ENCODE measurements around the gene TYROBP.
"Not testable (repeated sequence)": the region's sequence is repeated elsewhere in the genome, so short reads cannot be mapped to it uniquely, and the experiment has no call there.

The TYROBP gene

GRCh38 chr19:35898499-35898809 lies 9.6 kb downstream of the TYROBP start:
- DNase-seq, result no peak

- no peak for DNase-seq
Measured at GRCh38 chr19:35897706-35898451, 10.2 kb downstream of the TYROBP start.

- DNase-seq, result no peak
Measured at GRCh38 chr19:35896643-35897040, 11.5 kb downstream of the TYROBP start.

- DNase-seq, result no peak
Measured at GRCh38 chr19:35895911-35896642, 12.0 kb downstream of the TYROBP start.

- DNase-seq, result no peak
Measured at GRCh38 chr19:35894342-35894741, 13.8 kb downstream of the TYROBP start.

- not testable (repeated sequence) for DNase-seq
Measured at GRCh38 chr19:35891819-35892218, 16.3 kb downstream of the TYROBP start.

GRCh38 chr19:35890113-35890650 lies 17.9 kb downstream of the TYROBP start:
- DNase-seq, result no peak

- no peak for DNase-seq
Measured at GRCh38 chr19:35889370-35890112, 18.6 kb downstream of the TYROBP start.

GRCh38 chr19:35888398-35888797 lies 19.7 kb downstream of the TYROBP start:
- no peak for DNase-seq

- DNase-seq, result no peak
Measured at GRCh38 chr19:35887197-35887596, 20.9 kb downstream of the TYROBP start.

- no peak for DNase-seq
Measured at GRCh38 chr19:35885904-35886303, 22.2 kb downstream of the TYROBP start.

- DNase-seq, result no peak
Measured at GRCh38 chr19:35885225-35885738, 22.8 kb downstream of the TYROBP start.

GRCh38 chr19:35883882-35884281 lies 24.2 kb downstream of the TYROBP start:
- no peak for DNase-seq

GRCh38 chr19:35882114-35882832 lies 25.8 kb downstream of the TYROBP start:
- peak; percentile 44 for DNase-seq

GRCh38 chr19:35879770-35880317 lies 28.3 kb downstream of the TYROBP start:
- DNase-seq, result peak; percentile 90

- DNase-seq, result no peak
Measured at GRCh38 chr19:35879068-35879467, 29.0 kb downstream of the TYROBP start.

GRCh38 chr19:35874392-35874930 lies 33.6 kb downstream of the TYROBP start:
- DNase-seq, result no peak

GRCh38 chr19:35872180-35872579 lies 35.9 kb downstream of the TYROBP start:
- no peak for DNase-seq

GRCh38 chr19:35871611-35872010 lies 36.5 kb downstream of the TYROBP start:
- no peak for DNase-seq

GRCh38 chr19:35870798-35871197 lies 37.3 kb downstream of the TYROBP start:
- no peak for DNase-seq

GRCh38 chr19:35870124-35870736 lies 37.9 kb downstream of the TYROBP start:
- not testable (repeated sequence) for DNase-seq

Measured in right hindlimb (tissue), 1 donor.